ENCODE data around the gene PRKAR1B.

The PRKAR1B gene

GRCh38 chr7:525740-526139, 201.3 kb downstream of the PRKAR1B start:
- Histone ChIP-seq H2AFZ (ENCODE audit: low read length) (no peak overlapping the region), H3K9me3 (ENCODE audit: low read length) (no peaks in the 10 kb centered on the region), H3K4me3 (ENCODE audit: low read depth, low read length, poor library complexity, severe bottlenecking) (no peak overlapping the region), H3K27me3 (ENCODE audit: insufficient read depth, low read length) (0 out of 2 replicates have a peak, but pooled peaks cover 4% of the 10 kb centered on the region), H3K27ac (ENCODE audit: low read depth, low read length, poor library complexity, severe bottlenecking) (no peak overlapping the region), H3K79me2 (ENCODE audit: insufficient read depth, low read length) (no peaks in the 10 kb centered on the region), H3K4me2 (ENCODE audit: low read length) (no peak overlapping the region), H3F3A (ENCODE audit: insufficient read depth, low read length) (no peaks in the 10 kb centered on the region), H3K36me3 (ENCODE audit: insufficient read depth, low read length) (no peaks in the 10 kb centered on the region; the same call in 1 of the 2 replicates), H3K9me2 (ENCODE audit: low read depth, low read length) (no peaks in the 10 kb centered on the region), H3K9ac (ENCODE audit: low read length) (no peak overlapping the region), H4K20me1 (ENCODE audit: insufficient read depth, low read length) (no peaks in the 10 kb centered on the region), H3K4me1 (ENCODE audit: insufficient read depth, low read length, severe bottlenecking) (no peaks in the 10 kb centered on the region)
- TF ChIP-seq, protein P1, sequence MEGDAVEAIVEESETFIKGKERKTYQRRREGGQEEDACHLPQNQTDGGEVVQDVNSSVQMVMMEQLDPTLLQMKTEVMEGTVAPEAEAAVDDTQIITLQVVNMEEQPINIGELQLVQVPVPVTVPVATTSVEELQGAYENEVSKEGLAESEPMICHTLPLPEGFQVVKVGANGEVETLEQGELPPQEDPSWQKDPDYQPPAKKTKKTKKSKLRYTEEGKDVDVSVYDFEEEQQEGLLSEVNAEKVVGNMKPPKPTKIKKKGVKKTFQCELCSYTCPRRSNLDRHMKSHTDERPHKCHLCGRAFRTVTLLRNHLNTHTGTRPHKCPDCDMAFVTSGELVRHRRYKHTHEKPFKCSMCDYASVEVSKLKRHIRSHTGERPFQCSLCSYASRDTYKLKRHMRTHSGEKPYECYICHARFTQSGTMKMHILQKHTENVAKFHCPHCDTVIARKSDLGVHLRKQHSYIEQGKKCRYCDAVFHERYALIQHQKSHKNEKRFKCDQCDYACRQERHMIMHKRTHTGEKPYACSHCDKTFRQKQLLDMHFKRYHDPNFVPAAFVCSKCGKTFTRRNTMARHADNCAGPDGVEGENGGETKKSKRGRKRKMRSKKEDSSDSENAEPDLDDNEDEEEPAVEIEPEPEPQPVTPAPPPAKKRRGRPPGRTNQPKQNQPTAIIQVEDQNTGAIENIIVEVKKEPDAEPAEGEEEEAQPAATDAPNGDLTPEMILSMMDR (IDR thresholded peaks at IDR 0.05; ENCODE audit: low read length), result no peak
- no peak for TF ChIP-seq EZH2 (IDR thresholded peaks at IDR 0.05; ENCODE audit: borderline replicate concordance, low read length)

DNA sequence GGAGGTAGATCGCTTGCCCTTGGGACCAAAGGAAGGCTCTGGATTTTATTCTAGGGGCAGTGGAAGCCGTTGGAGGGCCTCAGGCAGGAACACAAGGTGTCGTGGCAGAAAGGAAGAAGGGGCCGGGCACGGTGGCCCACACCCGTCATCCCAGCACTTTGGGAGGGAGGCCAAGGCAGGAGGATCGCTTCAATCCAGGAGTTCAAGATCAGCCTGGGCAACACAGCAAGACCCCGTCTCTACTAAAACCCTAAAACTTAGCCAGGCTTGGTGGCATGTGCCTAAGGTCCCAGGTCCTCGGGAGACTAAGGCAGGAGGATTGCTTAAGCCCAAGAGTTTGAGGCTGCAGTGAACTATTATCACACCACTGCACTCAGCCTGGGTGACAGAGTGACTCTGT, 202.3 kb downstream of the PRKAR1B start:
- Histone ChIP-seq H3K4me1 (ENCODE audit: insufficient read depth, low read length, severe bottlenecking) (no peaks in the 10 kb centered on the region), H2AFZ (ENCODE audit: low read length) (no peak overlapping the region), H3K4me3 (ENCODE audit: low read depth, low read length, poor library complexity, severe bottlenecking) (no peak overlapping the region), H3K27me3 (ENCODE audit: insufficient read depth, low read length) (0 out of 2 replicates have a peak, but pooled peaks cover 4% of the 10 kb centered on the region), H4K20me1 (ENCODE audit: insufficient read depth, low read length) (no peaks in the 10 kb centered on the region), H3K9me2 (ENCODE audit: low read depth, low read length) (no peaks in the 10 kb centered on the region), H3K79me2 (ENCODE audit: insufficient read depth, low read length) (no peaks in the 10 kb centered on the region), H3K4me2 (ENCODE audit: low read length) (no peak overlapping the region), H3K36me3 (ENCODE audit: insufficient read depth, low read length) (no peaks in the 10 kb centered on the region; the same call in 1 of the 2 replicates), H3K27ac (ENCODE audit: low read depth, low read length, poor library complexity, severe bottlenecking) (no peak overlapping the region), H3K9me3 (ENCODE audit: low read length) (no peaks in the 10 kb centered on the region), H3F3A (ENCODE audit: insufficient read depth, low read length) (no peaks in the 10 kb centered on the region), H3K9ac (ENCODE audit: low read length) (no peak overlapping the region)
- TF ChIP-seq EZH2 (IDR thresholded peaks at IDR 0.05; ENCODE audit: borderline replicate concordance, low read length), result no peak
- TF ChIP-seq, protein P1 (IDR thresholded peaks at IDR 0.05; ENCODE audit: low read length), result no peak

DNA sequence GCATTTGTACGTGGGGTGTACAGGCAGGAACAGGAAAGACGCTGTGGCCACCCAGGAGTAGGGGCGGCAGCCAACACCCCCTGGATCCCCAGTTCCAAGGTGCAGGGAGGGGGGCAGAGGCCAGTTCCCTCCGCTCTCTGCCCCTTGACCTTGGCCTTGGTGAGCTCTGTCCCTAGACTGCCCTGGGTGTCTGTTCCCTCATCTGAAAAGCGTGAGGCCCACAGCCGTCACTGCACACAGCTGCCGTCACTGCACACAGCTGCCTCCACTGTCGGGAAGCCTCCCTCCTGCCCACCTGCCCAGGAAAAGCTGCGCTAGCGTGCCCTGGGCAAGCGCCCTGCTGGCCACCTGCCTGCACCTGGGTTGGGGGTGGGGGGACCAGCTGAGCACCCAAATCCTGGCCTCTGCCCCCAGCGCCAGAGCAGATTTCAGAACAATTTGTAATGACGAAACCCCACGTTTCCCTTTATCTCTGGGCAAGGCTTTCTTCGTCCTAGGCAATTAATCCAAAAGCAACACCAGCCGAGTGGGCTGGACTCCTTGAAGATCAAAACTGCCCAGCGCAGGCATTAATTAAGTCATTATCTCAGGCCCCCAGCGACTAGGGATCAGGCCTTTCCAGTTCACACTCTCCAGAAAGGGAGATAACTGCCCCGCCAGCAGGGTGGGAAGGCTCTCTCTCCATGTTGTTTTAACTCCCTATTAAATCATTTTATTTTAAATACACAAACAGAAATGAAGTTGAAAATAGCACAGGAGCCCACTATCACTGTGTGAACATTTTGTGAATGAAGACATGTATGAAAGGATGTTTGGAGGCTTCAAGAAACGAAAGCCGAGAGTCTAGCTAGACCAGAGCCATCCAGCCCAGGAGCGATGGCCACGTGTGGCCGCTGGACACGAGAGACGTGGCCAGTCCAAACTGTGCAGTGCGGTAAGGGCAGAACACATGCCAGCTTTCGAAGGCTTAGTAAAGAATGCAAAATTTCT, 203.4 kb downstream of the PRKAR1B start:
- Histone ChIP-seq H3K9me2 (ENCODE audit: low read depth, low read length) (no peaks in the 10 kb centered on the region), H3K4me3 (ENCODE audit: low read depth, low read length, poor library complexity, severe bottlenecking) (no peak overlapping the region), H3K4me1 (ENCODE audit: insufficient read depth, low read length, severe bottlenecking) (no peaks in the 10 kb centered on the region), H3K27me3 (ENCODE audit: insufficient read depth, low read length) (0 out of 2 replicates have a peak, but pooled peaks cover 4% of the 10 kb centered on the region), H3F3A (ENCODE audit: insufficient read depth, low read length) (no peaks in the 10 kb centered on the region), H3K79me2 (ENCODE audit: insufficient read depth, low read length) (no peaks in the 10 kb centered on the region), H4K20me1 (ENCODE audit: insufficient read depth, low read length) (no peaks in the 10 kb centered on the region), H3K4me2 (ENCODE audit: low read length) (no peak overlapping the region), H2AFZ (ENCODE audit: low read length) (no peak overlapping the region), H3K36me3 (ENCODE audit: insufficient read depth, low read length) (no peaks in the 10 kb centered on the region; the same call in 1 of the 2 replicates), H3K9ac (ENCODE audit: low read length) (no peak overlapping the region), H3K27ac (ENCODE audit: low read depth, low read length, poor library complexity, severe bottlenecking) (no peak overlapping the region), H3K9me3 (ENCODE audit: low read length) (no peaks in the 10 kb centered on the region)
- TF ChIP-seq EZH2 (IDR thresholded peaks at IDR 0.05; ENCODE audit: borderline replicate concordance, low read length), result no peak
- TF ChIP-seq, protein P1 (IDR thresholded peaks at IDR 0.05; ENCODE audit: low read length), result no peak

All from OCI-LY1 (cell line).